Measurements from ENCODE around the gene TNFSF10.
A peak's percentile ranks its signal among the peaks of the same experiment; 100 is the strongest.
"Not testable (repeated sequence)": the region's sequence is repeated elsewhere in the genome, so short reads cannot be mapped to it uniquely, and the experiment has no call there.

TNFSF10 gene

DNA sequence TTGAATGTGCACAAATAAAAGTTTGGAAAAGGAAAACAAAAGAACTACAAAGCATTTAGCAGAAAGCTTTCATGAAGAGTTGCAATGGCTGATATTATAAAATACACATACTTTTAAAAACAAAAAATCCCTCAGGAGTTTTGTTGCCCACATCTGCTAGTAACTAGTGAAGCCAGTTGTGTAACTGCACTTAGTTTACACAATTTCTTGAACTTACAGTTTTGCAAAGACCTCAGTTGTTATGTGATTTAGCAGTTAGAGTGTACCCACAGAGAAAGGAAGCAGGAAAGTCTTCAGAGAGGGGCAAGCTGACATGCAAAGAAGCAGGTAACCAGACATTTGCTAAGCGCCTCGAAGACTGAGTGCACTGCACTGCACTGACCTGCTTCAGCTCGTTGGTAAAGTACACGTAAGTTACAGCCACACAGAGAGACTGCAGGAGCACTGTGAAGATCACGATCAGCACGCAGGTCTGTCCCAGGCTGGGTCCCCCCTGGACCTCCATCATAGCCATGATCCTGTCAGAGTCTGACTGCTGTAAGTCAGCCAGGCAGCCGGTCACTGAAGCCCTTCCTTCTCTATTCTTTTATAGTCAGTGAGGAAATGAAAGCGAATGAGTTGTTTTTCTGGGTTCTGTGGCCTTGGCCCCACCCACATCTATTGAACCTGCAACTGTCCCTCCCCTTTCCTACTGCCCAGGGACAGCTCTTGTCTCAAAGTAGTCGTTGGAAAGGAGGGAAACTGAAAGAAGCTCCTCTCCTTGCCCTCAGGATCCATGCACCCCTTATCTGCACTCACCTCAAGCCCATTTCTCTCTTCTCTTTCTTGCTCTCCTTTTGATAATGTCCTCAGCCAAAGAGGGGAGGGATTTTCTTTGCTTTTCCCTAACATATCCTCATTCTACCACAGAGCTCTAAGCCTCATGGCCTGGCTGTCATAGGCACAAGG is at the start of gene TNFSF10:
TSS of gene TNFSF10 (minus strand) at position 560 of the 948 bp plus-strand sequence. CDS start at position 514, 46 bp downstream.
- DNase-seq, result peak; percentile 80

DNA sequence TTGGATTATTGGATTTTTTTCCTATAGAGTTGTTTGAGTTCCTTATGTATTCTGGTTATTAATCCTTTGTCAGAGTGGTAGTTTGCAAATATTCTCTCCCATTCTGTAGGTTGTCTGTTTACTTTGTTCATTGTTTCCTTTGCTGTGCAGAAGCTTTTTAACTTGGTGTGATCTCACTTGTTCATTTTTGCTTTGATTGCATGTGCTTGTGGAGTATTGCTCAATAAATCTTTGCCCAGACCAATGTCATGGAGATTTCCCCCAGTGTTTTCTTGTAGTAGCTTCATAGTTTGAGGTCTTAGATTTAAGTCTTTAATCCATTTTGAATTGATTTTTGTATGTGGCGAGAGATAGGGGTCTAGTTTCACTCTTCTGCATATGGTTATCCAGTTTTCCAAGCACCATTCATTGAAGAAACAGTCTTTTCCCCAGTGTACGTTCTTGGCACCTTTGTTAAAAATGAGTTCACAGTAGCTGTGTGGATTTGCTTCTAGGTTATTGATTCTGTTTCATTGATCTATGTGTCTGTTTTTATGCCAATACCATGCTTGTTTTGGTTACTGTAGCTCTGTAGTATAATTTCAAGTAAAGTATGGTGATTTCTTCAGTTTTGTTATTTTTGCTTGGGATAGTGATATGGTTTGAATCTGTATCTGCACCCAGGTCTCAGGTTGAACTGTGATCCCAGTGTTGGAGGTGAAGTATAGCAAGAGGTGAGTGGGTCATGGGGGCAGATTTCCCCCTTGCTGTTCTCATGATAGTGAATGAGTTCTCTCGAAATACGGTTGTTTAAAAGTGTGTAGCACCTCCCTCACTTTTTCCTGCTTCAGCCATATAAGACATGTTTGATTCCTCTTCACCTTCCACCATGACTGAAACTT is 46.1 kb upstream of the TNFSF10 start:
- no peak for DNase-seq

DNA sequence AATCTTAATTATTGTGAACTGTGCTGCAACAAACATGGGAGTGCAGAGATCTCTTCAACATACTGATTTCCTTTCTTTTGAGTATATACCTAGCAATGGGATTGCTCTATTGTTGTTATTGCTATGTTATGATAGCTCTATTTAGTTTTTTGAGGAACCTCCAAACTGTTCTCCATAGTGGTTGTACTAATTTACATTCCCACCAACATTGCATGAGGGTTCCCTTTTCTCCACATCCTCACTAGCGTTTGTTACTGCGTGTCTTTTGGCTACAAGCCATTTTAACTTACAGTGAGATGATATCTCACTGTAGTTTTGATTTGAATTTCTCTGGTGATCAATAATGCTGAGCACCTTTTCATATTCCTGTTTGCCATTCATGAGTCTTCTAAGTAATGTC is 45.5 kb upstream of the TNFSF10 start:
- no peak for DNase-seq

DNA sequence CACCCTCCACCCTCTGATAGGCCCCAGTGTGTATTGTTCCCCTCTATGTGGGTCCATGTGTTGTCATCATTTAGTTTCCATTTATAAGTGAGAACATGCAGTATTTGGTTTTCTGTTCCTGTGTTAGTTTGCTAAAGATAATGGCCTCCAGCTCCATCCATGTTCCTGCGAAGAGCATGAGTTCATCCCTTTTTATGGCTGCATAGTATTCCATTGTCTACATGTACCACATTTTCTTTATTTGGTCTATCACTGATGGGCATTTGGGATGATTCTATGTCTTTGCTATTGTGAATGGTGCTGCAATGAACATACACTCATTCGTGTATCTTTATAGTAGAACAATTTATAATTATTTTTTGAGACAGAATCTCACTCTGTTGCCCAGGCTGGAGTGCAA is 43.6 kb upstream of the TNFSF10 start:
- DNase-seq, result not testable (repeated sequence)

DNA sequence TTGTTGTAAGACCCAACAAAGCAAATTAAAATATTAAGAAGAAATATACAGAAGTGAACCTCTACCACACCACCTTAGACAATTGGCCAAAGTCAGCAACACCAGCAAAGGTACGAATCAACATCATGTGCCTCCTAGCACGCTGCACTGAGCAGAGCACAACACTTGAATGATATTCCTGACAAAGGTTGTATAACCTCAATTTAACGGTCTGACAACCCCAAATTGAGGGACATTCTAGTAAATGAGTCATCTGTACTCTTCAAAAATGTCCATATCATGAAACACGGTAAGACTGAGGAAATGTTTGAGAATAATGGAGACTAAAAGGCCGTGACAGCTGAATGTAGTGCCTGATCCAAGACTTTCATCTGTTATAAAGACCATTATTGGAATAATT is 41.3 kb upstream of the TNFSF10 start:
- no peak for DNase-seq

DNA sequence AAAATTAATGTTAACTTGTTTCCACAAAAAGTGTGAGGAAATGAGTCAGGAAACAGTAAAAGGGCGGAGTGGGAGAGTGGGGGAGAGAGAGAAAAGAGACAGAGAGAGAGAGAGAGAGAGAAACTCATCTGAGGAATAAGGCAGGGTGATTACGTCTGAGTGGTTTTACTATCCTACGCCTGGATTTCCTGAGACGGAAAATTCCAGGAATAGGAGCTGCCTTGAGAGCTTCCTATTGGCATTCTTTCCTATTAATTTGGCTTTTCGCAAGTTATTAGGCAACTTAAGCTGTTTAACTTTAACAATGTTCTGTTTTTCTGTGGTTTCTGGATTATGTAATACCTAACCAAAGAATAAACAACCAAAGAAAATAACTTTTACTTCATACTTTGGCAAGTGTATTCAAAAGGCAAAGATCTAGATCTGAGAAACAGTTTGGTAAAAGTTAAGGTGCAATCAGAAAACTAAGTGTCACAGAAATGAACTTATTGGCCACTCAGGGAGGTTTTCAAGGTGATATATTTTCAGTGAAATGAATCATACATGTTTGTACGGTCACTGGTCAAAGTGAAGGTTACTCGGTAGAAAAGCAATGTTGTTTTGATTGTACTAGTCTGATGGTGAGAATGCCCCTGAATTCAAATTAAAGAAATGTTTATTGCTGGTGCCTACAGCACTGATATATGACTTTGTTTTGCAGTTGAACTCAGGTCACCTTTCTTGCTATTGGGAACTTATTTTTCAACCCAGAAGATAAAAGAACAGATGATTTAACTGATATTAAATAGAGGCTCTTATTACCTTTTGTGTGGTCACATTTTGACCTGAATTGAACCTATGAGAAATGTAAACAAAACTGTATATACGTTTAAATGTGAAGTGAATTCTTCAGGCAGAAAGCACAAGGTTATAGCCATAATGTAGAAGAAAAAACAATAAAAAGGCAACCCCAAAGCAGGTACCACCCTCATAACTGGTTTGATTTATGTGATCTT is 39.9 kb upstream of the TNFSF10 start:
- peak; percentile 45 for DNase-seq

DNA sequence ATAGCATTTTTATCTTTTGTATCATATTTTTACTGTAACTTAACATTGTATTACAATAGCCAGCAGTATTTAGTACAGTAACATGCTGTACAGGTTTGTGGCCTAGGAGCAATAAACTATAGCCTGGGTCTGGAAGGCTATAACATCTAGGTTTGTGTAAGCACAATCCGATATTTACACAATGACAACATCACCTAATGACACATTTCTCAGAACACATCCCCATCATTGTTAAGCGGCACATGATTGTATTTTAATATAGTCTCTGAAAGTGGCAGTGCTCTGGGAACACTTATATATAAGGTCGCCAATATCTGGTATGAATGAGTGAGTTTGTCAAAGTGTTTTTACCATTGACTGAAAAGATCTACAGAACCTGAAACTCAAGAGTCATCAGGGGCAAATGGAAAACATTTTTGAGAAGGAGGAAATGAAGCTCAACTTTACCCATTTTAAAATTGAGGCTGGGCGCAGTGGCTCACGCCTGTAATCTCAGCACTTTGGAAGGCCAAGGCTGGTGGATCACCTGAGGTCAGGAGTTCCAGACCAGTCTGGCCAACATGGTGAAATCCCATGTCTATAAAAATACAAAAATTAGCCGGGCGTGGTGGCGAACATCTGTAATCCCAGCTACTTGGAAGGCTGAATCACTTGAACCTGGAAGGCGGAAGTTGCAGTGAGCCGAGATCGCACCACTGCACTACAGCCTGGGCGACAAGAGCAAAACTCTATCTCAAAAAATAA is 38.8 kb upstream of the TNFSF10 start:
- DNase-seq, result no peak

DNA sequence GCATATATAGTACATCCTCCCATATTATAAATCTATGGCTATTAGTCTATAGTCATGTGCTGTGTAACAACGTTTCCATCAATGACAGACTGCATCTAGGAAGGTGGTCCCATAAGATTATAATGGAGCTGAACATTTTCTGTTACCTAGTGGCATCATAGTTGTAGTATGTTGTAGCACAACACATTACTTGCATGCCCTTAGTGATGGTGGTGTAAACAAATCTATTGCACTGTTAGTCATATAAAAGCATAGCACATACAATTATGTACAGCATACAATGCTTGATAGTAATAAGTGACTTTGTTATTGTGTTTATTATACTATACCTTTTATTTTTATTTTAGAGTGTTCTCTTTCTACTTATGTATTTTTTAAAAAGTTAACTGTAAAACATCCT is 37.4 kb upstream of the TNFSF10 start:
- DNase-seq, result no peak

DNA sequence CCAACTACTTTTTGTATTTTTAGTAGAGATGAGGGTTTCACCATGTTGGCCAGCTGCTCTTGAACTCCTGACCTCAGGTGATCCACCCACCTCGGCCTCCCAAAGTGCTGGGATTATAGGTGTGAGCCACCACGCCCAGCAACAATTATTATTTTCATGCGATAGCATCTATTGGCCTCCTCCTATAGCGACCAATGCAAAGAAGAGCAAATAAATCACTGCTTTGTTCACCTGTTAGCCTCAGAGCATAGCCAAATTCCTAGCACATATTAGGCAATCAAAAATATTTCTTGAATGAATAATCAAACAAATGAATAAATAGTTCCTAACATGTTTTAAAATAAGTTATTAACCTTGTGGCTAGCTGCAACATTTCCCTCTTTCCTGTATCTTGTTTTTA is 36.8 kb upstream of the TNFSF10 start:
- DNase-seq, result no peak

DNA sequence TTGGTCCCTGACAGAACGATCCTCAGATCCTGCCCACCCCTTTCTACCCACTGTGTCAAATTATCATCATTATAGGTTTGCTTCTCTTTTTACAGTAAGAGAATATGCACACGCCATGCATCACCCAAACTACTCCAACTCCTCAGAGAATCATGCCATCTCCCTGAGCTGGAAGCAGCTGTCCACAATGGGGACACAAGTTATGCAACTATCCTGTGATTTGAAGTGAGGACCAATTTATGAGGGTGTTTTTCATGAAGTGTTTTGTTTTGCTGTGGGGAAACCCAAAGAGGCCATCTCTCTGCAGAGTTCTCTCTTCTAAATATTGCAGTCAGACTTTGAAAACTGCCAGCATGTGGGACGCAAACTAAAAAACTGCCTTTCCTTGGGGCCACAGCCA is 35.8 kb upstream of the TNFSF10 start:
- DNase-seq, result no peak

DNA sequence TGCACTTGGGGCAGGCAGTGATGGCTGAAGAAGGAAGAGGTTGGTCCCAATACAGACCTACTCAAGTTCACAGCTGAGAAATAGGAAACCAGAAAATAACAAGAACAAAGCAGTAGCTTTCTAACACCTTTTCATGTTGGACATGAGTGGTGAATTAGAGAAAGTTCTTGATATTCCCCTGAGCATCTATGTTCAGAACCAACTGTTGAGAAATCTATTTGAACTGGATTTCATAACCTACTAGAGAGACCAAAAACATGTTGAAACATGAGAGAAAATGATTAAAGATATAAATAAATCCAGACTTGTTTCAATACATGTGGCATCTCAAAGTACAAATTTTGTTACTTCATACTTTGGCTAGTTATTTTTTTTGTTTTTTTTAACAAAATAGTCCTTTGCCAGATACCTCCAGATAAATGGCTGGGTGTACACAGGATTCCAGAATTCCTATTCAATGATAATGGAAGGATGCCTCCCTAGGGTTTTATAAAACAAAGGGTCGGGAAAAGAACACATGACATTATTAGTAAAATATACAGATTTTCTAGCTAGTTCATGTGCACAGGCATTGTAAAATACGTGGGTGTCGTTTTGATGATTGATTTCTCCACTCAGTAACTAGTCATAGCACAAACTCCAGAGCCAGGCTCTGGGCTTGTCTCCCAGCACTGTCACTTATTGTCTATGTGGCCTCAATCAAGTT is 34.4 kb upstream of the TNFSF10 start:
- DNase-seq, result no peak

DNA sequence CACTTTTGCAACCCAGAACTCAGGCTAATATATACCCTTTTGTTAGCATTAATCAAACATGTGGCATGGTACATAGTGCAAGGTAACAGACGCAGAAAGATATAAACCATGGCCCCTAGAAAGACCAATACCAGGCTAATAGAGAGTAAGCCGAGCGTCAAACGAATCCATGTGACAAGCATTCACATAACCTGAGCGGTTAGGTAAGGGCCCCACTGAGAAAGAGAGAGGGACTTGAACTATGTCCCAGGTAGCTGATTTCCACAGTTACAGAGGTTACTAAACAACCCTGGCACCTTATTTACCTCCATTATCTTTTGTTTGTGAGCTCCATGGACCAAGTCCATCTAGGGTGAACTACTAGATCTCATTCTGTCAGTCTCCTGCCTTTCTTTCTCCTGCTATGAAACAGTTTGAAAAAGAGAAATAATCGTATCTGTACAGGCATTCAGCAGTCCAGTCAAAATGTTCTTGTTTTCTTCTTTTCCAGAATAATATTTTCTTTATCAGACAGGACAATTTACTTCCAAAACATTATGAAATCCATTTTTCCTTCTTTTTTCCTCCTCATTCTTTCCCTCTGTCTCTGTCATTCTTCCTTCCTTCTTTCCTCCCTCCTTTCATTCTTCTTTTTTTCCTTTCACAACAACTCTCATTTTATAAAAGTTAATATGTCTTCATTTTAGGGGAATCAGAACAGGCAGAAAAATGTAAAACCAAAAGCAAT is 30.5 kb upstream of the TNFSF10 start:
- no peak for DNase-seq

DNA sequence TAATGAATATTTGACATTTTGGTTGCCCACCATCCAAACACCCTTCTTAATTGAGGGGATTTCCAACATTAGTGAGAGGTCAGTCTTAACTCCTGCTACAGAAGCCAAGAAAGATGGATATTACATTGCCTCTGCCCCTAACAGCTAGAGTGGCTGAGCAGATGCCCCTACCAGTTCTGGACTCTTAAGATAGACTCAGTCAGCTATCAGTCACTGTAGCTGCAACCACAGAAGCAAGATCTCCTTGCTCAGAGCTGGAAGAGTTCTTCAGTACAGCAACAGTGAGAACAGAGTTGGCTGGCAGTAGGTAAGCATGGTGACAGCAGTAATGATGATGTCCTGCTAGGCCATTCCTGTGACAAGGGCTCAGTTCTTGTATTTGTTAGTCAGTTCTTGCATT is 29.4 kb upstream of the TNFSF10 start:
- DNase-seq, result no peak

DNA sequence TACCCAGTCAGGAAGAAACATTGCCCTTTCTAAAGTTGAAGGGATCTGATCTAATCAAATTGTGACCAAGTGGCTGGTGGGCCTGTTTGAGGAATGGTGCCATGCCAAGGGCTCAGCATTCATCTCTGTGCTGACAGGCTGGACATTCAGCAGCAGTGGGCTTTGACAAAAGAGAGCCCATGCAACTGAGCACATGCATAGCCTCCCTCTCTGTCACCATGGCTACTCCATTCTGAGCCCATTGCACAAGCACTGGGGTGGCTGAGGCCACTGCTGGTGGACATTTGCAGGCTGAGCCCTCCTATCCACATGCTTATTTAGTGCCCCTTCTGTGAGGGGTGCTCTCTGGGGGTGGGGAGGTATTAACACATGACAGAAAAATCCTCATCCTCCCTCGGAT is 28.6 kb upstream of the TNFSF10 start:
- no peak for DNase-seq

DNA sequence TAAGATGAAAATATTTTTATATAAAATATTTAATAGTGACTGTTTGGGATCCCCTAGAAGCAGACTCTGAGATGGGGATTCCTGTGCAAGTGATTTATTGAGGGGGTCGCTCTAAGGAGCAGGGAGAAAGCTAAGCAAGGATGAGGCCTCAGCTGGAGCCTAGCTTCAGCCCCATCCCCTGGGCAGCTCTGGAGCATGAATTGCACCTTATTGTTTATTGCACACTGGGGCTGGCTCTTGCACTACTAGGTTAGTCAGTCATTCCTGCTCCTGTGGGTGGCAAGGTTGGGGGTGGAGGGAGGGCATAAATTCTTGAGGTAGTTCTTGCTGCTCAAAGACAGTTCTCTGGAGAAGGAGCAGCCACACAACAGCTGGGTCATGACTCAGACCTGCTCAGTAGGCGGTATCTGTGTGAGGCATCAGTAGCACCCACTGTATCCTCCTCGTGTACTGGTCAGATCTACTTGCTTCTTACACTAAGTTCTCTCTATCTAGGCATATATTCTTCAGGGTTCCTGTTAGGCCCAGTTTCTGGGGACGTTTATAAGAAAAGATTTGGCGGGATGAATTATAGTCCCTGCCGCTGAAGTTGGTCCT is 27.2 kb upstream of the TNFSF10 start:
- DNase-seq, result peak; percentile 15

DNA sequence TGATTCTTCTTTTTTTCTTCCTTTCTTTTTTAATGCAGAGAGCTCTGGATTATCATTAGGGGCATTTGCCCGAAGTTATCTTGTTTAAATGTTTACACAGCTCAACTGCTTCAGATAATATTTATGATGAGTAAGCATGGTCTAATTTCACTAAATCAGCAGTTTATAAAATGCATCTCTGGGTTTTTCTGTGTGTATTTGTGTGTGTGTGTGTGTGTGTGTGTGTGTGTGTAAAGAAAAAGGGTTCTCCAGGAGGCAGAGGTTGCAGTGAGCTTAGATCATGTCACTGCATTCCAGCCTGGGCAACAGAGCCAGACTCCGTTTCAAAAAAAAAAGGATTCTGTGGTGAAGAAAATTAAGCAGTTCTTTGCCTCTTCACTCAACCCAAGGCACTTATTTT is 25.9 kb upstream of the TNFSF10 start:
- no peak for DNase-seq

DNA sequence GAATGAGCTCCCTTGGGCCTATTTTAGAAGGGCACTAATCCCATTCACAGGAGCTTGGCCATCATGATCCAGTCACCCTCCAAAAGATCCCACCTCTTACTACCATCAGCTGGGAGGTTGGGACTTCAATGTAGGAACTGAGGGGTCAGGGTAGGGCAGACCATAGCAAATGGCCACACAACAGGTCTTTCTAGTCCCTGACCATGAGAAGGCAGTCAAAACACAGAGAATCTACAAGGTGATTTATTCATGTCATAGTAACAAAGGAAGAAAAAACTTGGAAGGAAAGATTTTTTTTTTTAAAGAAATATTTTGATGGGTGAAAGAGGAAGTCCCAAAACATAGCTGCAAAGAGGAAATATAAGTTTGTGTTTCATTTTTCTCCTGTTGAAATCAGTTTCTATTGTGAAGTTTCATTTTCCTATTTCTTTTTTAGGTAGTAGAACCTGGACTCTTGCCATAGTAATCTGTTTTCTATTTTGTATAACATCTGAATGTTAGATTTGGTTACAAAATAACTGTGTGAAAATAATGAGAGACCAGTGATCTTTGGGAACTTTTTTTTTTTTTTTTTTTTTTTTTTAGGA is 23.5 kb upstream of the TNFSF10 start:
- DNase-seq, result no peak

DNA sequence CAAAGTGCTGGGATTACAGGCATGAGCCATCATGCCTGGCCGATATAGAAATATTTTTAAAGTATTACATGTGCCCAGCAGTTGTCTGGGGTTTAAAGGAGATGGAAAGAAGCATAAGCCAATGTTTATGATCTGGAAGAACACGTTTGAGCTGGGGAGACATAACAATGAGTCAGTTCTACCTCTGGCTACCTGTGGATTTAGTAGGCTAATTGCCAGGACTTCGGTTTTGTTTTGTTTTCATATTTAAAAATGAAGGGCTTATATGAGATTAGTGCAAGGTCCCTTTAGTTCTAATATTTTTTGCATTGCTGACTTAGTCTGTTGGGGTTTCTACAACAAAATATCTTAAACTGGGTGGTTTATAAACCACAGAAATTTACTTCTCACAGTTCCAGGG is 22.9 kb upstream of the TNFSF10 start:
- no peak for DNase-seq

DNA sequence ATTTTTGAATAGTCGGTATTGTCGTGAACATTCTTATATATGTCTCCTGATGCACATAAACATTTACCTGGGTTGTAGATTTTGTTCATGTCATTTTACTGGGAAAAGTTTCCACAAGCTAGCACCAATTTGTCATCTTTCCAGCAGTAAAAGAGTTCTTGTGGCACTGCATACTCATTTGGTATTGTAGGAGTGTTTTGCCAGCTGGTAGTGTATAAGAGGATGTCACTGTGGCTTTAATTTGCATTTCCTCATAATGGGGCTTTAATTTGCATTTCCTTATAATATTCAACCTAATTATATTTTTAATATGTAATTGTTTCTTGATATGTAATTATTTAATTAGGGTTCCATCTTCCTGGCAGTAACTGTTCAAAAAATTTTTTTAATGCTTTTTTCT is 21.2 kb upstream of the TNFSF10 start:
- no peak for DNase-seq

DNA sequence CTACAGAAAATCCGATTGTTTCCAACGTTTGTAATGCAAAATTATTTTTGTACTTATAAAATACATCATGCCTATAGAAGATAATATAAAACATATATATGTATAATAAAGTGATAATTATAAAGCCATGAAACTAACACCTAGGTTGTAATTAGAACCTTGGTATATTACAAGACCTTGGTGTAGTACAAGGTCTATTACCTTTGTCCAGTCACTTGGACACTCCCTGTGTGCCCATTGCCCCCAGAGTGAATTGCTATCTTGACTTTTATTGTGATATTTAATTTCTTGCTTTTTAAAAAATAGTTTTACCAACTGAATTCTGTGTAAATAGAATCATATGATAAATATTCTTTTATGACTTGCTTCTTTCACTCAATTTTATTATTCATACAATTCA is 20.7 kb upstream of the TNFSF10 start:
- no peak for DNase-seq

Measured in CD4-positive, alpha-beta T cell treated with Interleukin-21 for 1 hour (primary cell).